Measurements from ENCODE around the gene ZNF219.

- TF ChIP-seq POLR2A (IDR thresholded peaks at IDR 0.05; ENCODE audit: low read depth, low read length) = no peak
- no peak for TF ChIP-seq TAF1 (IDR thresholded peaks at IDR 0.05; ENCODE audit: low read depth, low read length)
- TF ChIP-seq POLR2AphosphoS5 (IDR thresholded peaks at IDR 0.05; ENCODE audit: low read depth, low read length) = no peak
- no peak for TF ChIP-seq SPI1 (IDR thresholded peaks at IDR 0.05; ENCODE audit: low read depth, low read length)
- TF ChIP-seq POU2F2 (IDR thresholded peaks at IDR 0.05; ENCODE audit: low read depth, low read length) = no peak
- no peak for TF ChIP-seq PAX5 (IDR thresholded peaks at IDR 0.05; ENCODE audit: insufficient read depth, low read length, severe bottlenecking)
These were observed 589 bp upstream of the ZNF219 start for GRCh38 chr14:21098892-21099595.
